Peyer's patch (tissue), 4 donors: ENCODE results near the gene GRIK4.

ENCODE experiments used
- CTCF ChIP-seq, 6 experiments: fragments of 450-650 bp in 4 of 6; fragments of 200-600 bp in 2 of 6; sonication (generic) in 1 of 6; IDR thresholded peaks; one replicate each; pipeline ENCODE4 v1.5.1; 2017 to 2019; ENCODE audit warnings: antibody characterized with exemption in 6 of 6, mild to moderate bottlenecking in 3 of 6, moderate library complexity in 1 of 6
- POLR2A ChIP-seq, 2 donors: fragments of 450-650 bp; IDR thresholded peaks; one replicate each; pipeline ENCODE4 v1.5.1; 2017; ENCODE audit warnings: antibody characterized with exemption in 2 of 2, mild to moderate bottlenecking in 2 of 2, moderate library complexity in 2 of 2

- no peak for TF ChIP-seq CTCF (IDR thresholded peaks at IDR 0.05)
- no peak for TF ChIP-seq POLR2A (IDR thresholded peaks at IDR 0.05)
Observed at GRCh38 chr11:120545813-120546212, 34.3 kb downstream of the GRIK4 start.
